Fibroblast of the aortic adventitia (primary cell): ENCODE data around the gene NCMAP. TPM values are rescaled to one million over a fixed set of nuclear protein-coding genes. Genes with fewer than 3 reads are reported as not detected.
A peak's percentile ranks its signal among the peaks of the same experiment; 100 is the strongest.

Source experiments
- DNase-seq: peaks from one replicate; pipeline ENCODE4 v3.0.0-alpha.2; 2010; ENCODE audit warnings: low read depth
- H3K4me3 ChIP-seq: 2 replicates; pipeline ENCODE4 v1.5.1; 2011; ENCODE audit warnings: low read depth, mild to moderate bottlenecking, control low read depth, low read length, moderate library complexity
- total RNA-seq: library from RNA; depleted of rRNA; stranded (reverse); fragments of >200 nt; gene quantifications from 2 replicates; pipeline ENCODE4 v1.2.3, GENCODE V29; 2012; ENCODE audit warnings: low replicate concordance
- TF ChIP-seq, protein P1 (sequence below): IDR thresholded peaks from 2 replicates; pipeline ENCODE4 v1.5.1; 2011; ENCODE audit warnings: mild to moderate bottlenecking, low read length, control low read depth, inconsistent platforms; ENCODE audit not compliant: insufficient read depth

The NCMAP gene
- total RNA-seq, 1 donor, result not detected

DNA sequence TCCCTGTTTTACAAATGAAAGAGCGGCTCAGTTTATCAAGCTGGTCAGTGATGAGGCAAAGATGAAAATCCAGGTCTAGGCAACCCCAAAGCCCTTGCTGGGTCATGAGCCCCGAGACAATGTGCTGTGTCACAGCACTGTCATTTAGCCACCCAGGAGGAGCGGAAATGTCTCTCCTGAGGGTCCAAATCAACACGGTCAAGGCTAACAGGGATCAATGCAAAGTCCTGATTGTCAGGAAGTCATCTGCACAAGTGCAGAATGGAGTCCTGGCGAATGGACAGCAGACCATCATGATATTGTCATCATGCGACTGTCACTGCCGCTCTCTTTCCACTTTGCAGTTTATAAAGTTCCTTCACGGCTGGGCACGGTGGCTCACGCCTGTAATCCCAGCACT, 30.2 kb downstream of the NCMAP start:
- H3K4me3 ChIP-seq, result no peak overlapping the region
- no peak for DNase-seq
- TF ChIP-seq, protein P1, sequence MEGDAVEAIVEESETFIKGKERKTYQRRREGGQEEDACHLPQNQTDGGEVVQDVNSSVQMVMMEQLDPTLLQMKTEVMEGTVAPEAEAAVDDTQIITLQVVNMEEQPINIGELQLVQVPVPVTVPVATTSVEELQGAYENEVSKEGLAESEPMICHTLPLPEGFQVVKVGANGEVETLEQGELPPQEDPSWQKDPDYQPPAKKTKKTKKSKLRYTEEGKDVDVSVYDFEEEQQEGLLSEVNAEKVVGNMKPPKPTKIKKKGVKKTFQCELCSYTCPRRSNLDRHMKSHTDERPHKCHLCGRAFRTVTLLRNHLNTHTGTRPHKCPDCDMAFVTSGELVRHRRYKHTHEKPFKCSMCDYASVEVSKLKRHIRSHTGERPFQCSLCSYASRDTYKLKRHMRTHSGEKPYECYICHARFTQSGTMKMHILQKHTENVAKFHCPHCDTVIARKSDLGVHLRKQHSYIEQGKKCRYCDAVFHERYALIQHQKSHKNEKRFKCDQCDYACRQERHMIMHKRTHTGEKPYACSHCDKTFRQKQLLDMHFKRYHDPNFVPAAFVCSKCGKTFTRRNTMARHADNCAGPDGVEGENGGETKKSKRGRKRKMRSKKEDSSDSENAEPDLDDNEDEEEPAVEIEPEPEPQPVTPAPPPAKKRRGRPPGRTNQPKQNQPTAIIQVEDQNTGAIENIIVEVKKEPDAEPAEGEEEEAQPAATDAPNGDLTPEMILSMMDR, result no peak

DNA sequence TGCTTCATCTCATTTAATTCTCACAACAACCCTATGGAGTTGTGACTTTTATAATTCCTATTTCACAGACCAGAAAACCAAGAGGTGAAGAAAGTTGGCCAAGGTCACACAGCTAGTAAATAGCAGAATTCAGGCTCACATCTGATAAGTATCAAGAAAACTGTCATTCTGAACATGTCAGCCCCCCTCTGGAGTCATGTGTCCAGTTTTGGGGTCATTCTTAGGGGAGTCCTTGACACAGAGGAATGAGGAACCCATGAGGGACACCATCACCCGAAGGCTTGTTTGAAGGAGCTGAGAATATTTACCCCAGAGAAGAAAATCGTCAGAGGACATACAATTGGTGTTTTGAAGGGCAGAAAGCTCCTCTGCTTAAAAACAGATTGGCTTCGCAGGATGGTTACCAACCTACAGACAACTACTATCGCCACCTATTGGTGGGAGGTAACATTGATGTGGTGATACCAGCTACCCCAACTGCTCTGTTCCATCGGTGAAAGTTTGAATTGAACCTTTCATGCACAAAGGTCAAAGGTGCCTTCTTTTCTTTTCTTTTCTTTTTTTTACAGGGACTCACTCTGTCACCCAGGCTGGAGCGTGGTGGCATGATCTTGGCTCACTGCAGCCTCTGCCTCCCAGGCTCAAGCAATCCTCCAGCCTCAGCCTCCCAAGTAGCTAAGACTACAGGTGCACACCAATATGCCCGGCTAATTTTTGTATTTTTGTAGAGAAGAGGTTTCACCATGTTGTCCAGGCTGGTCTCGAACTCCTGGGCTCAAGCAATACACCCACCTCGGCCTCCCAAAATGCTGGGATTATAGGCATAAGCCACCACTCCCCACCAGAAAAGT, 31.3 kb downstream of the NCMAP start:
- TF ChIP-seq, protein P1, result peak; percentile 73
- DNase-seq, result peak; percentile 57
- no peak overlapping the region for H3K4me3 ChIP-seq

DNA sequence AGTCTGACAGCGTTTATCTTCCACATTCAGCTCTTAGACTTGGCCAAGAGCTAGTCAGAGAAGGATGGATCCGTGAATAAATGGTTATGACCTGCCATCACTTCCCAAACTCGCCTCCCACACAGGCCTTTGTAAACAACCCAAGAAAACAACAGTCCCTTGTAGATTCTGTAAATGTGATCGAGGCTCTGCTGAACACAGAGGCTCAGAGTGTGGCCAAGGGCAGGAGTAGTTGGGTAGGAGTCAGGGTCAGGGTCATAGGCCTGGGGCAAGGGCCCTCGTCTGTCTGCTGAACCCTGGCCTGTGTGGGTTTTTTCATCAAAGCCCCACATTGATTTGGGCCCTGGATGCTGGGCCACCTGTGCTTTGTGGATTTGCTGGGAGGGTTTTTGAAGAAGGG, 32.7 kb downstream of the NCMAP start:
- TF ChIP-seq, protein P1, result no peak
- no peak overlapping the region for H3K4me3 ChIP-seq
- DNase-seq, result no peak

DNA sequence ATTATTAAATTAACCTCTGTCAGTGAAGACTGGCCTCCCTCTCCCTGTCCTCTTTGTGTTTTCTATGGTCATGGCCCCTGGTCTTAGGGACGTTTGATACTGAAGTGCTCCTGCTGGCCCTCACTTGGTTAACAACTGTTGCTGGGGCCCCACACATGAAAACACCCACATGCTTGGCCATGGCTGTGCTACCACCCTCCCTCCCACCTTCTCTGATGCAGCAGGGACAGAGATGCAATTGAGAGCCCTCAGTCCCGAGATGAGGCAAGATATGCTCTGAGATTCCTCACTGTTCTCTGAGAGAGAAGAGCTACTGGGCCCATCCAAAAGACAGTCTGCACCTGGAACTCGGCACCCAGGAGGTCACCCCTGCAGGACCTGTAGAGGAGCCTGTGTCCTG, 33.3 kb downstream of the NCMAP start:
- TF ChIP-seq, protein P1, result no peak
- DNase-seq, result no peak
- H3K4me3 ChIP-seq, result no peak overlapping the region

DNA sequence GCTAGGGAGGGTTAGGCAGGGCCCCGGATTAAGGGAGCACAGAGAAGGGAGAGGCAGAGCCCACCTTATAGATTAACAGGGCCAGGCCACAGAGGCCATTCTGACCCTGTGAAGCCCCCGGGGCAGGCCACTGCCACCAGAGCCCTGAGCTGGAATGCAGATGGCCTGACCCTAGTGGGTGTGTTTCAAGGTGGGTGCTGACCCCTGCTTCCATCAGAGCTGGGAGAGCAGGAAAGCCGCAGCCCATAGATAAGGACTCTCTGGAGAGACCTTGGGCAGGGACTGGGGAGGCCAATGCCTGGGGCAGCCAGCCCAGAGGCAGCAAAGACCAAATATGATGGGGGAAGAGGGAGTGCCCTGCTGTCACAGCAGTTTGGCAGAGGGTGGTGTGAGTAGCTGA, 35.9 kb downstream of the NCMAP start:
- TF ChIP-seq, protein P1, result no peak
- no peak overlapping the region for H3K4me3 ChIP-seq
- no peak for DNase-seq

DNA sequence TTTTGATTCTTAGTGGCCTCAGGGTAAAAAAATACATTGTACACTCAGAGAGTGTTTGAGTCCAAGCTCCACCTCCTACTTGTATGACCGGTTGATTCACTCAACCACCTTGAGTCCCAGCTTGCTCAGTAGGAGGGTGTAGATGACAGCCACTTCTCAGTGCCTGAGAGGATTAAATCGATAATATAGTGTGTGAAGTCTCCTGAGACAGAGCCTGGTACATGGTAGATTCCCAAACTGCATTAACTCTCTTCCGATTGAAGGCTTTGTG, 38.4 kb downstream of the NCMAP start:
- no peak for DNase-seq
- TF ChIP-seq, protein P1, result no peak
- H3K4me3 ChIP-seq, result no peak overlapping the region

DNA sequence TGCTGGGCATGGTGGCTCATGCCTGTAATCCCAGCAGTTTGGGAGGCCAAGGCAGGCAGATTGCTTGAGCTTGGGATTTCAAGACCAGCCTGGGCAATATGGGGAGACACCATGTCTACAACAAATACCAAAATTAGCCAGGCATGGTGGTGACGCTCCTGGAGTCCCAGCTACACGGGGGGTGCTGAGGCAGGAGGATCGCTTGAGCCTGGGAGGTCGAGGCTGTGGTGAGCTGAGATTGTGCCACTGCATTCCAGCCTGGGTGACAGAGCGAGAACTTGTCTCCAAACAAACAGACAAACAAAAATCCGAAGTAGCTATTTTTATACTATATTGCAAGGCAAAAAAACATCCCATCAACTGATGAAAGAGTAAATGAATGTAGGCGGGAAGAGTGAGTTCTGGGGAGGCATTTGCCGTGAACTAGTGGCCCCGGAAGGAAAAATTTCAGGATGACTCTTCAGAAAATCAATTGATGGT, 40.6 kb downstream of the NCMAP start:
- no peak for DNase-seq
- TF ChIP-seq, protein P1, result no peak
- no peak overlapping the region for H3K4me3 ChIP-seq
